K562 (cell line): ENCODE data around the gene VAMP8. TPM values are rescaled to one million over a fixed set of nuclear protein-coding genes. Genes with fewer than 3 reads are reported as not detected.

Experiments used
- ASH1L ChIP-seq: fragments of 450-650 bp; IDR thresholded peaks from 2 replicates; pipeline ENCODE4 v1.6.1; 2018; ENCODE audit warnings: borderline replicate concordance, mild to moderate bottlenecking, low read depth; ENCODE audit not compliant: partially characterized antibody
- ESRRA ChIP-seq: fragments of 450-650 bp; IDR thresholded peaks from 2 replicates; pipeline ENCODE4 v1.6.1; 2014; ENCODE audit warnings: low read depth, mild to moderate bottlenecking, moderate library complexity, borderline replicate concordance
- GTF2E2 ChIP-seq: fragments of 200-800 bp; sonication (Bioruptor generic); IDR thresholded peaks from 2 replicates; pipeline ENCODE4 v1.6.1; 2016; ENCODE audit warnings: missing genetic modification characterization, missing compliant biosample characterization
- RBM39 ChIP-seq: fragments of 200-400 bp; formaldehyde crosslinking; optimal IDR thresholded peaks from 2 replicates; pipeline ENCODE3; 2018; ENCODE audit warnings: low read depth, low read length
- SP2 ChIP-seq: IDR thresholded peaks from 2 replicates; pipeline ENCODE4 v1.6.1; 2011; ENCODE audit warnings: mild to moderate bottlenecking, low read depth, low read length, moderate library complexity; ENCODE audit not compliant: poor library complexity, severe bottlenecking; ENCODE audit errors: extremely low read depth
- ZBTB17 ChIP-seq: fragments of 450-650 bp; formaldehyde crosslinking; IDR thresholded peaks from 2 replicates; pipeline ENCODE4 v1.4.0; 2020; ENCODE audit warnings: mild to moderate bottlenecking
- polyA plus RNA-seq, 8 experiments: library from polyadenylated mRNA; depleted of rRNA in 4 of 8; stranded (reverse) in 5 of 8; unstranded in 3 of 8; fragments of >200 nt; fragmentation: Nextera tagmentation in 2 of 8; fragmentation: Illumina TruSeq in 1 of 8; extraction: Ambion mirVana in 2 of 8; extraction: Trizol in 1 of 8; gene quantifications; 2 replicates each; pipeline versions ENCODE4 v1.2.1 to v1.2.3, GENCODE V29; 2011 to 2014; ENCODE audit warnings: inconsistent platforms in 1 of 8, missing spikeins in 1 of 8
- total RNA-seq, 7 experiments: library from RNA; depleted of rRNA in 6 of 7; stranded (reverse); fragments of >200 nt in 6 of 7; fragmentation: Illumina TruSeq in 2 of 7; extraction: Trizol in 2 of 7; gene quantifications; 2 replicates each; pipeline versions ENCODE4 v1.2.1 to v1.2.3, GENCODE V29; 2011 to 2021; ENCODE audit warnings: low replicate concordance in 1 of 7
- TF ChIP-seq, protein P1 (sequence below): sonication (generic); formaldehyde crosslinking; IDR thresholded peaks from 2 replicates; pipeline ENCODE4 v1.4.0; 2020; ENCODE audit warnings: mild to moderate bottlenecking, missing genetic modification reagents
- TF ChIP-seq, protein P2 (sequence below): fragments of 450-650 bp; IDR thresholded peaks from 2 replicates; pipeline ENCODE4 v1.6.1; 2017; ENCODE audit warnings: antibody characterized with exemption, mild to moderate bottlenecking
- TF ChIP-seq, protein P3 (sequence below): IDR thresholded peaks from 2 replicates; pipeline ENCODE4 v1.6.1; 2012; ENCODE audit warnings: low read depth, low read length, improper control_type of control experiment, borderline replicate concordance
- TF ChIP-seq, protein P4 (sequence below): IDR thresholded peaks from 2 replicates; pipeline ENCODE4 v1.6.1; 2014; ENCODE audit warnings: antibody characterized with exemption
- TF ChIP-seq, protein P5 (sequence below), 2 experiments: IDR thresholded peaks; 2 replicates each; pipeline ENCODE4 v1.6.1; 2011; ENCODE audit warnings: borderline replicate concordance in 1 of 2, control low read depth in 1 of 2, low read depth in 1 of 2, low read length in 1 of 2, mild to moderate bottlenecking in 1 of 2, mixed read lengths in 1 of 2, moderate library complexity in 1 of 2; ENCODE audit not compliant: insufficient read depth in 1 of 2, insufficient read length in 1 of 2, poor library complexity in 1 of 2, severe bottlenecking in 1 of 2; ENCODE audit errors: extremely low read depth in 1 of 2
- TF ChIP-seq, protein P6 (sequence below): fragments of 250-450 bp; sonication (Bioruptor Pico); IDR thresholded peaks from 2 replicates; pipeline ENCODE4 v1.4.0; 2020; ENCODE audit warnings: mild to moderate bottlenecking

The VAMP8 gene
- total and polyA plus RNA-seq, 9 of the 15 experiments (the other 6 are each of a cell fraction or from before 2014, with no cell fraction given): 107 to 571 (median 248) TPM

DNA sequence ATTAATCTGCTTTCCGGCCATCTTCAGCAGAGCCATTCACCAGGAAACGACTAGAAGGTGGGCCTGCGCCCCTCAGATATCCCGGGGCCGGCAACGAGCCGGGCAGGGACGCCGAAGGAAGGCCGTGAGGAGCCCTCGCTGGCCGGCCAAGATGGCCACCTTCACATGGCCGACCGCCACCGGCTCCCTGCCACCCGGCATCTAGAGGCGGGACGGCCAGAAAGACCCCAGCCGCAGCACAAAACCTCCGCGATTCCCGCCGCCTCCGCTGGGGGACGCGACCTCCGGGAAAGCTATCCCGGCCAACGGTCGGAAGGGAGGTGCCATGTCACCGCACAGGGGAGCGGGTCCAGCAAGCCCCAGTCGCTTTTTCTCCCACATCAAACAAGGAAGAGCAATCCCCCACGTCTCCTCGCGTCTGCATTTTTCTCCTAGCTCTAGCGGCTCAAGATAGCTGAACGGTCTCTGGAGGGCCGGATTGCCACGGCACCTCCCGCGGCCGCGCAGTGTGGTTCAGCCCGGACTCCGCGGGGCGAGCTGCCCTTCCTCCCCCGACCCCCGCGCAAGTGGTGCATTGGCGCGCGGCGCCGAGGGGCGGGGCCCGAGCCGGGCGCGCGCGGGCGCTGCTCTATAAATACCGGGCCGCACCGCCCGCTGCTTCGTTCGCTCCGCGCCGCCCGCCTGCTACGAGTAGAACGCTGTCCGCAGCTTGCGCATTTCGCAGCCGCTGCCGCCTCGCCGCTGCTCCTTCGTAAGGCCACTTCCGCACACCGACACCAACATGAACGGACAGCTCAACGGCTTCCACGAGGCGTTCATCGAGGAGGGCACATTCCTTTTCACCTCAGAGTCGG, 38.7 kb upstream of the VAMP8 start, which contains the start of gene MAT2A (continued):
- TF ChIP-seq, protein P1, sequence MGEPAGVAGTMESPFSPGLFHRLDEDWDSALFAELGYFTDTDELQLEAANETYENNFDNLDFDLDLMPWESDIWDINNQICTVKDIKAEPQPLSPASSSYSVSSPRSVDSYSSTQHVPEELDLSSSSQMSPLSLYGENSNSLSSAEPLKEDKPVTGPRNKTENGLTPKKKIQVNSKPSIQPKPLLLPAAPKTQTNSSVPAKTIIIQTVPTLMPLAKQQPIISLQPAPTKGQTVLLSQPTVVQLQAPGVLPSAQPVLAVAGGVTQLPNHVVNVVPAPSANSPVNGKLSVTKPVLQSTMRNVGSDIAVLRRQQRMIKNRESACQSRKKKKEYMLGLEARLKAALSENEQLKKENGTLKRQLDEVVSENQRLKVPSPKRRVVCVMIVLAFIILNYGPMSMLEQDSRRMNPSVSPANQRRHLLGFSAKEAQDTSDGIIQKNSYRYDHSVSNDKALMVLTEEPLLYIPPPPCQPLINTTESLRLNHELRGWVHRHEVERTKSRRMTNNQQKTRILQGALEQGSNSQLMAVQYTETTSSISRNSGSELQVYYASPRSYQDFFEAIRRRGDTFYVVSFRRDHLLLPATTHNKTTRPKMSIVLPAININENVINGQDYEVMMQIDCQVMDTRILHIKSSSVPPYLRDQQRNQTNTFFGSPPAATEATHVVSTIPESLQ (CRISPR knock-in tag): peak; percentile 87
- TF ChIP-seq, protein P2, sequence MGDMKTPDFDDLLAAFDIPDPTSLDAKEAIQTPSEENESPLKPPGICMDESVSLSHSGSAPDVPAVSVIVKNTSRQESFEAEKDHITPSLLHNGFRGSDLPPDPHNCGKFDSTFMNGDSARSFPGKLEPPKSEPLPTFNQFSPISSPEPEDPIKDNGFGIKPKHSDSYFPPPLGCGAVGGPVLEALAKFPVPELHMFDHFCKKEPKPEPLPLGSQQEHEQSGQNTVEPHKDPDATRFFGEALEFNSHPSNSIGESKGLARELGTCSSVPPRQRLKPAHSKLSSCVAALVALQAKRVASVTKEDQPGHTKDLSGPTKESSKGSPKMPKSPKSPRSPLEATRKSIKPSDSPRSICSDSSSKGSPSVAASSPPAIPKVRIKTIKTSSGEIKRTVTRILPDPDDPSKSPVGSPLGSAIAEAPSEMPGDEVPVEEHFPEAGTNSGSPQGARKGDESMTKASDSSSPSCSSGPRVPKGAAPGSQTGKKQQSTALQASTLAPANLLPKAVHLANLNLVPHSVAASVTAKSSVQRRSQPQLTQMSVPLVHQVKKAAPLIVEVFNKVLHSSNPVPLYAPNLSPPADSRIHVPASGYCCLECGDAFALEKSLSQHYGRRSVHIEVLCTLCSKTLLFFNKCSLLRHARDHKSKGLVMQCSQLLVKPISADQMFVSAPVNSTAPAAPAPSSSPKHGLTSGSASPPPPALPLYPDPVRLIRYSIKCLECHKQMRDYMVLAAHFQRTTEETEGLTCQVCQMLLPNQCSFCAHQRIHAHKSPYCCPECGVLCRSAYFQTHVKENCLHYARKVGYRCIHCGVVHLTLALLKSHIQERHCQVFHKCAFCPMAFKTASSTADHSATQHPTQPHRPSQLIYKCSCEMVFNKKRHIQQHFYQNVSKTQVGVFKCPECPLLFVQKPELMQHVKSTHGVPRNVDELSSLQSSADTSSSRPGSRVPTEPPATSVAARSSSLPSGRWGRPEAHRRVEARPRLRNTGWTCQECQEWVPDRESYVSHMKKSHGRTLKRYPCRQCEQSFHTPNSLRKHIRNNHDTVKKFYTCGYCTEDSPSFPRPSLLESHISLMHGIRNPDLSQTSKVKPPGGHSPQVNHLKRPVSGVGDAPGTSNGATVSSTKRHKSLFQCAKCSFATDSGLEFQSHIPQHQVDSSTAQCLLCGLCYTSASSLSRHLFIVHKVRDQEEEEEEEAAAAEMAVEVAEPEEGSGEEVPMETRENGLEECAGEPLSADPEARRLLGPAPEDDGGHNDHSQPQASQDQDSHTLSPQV: peak; percentile 61
- TF ChIP-seq SP2 (no peak), GTF2E2 (peak; percentile 98), ESRRA (peak; percentile 77; the same call in 1 of the 2 replicates), RBM39 (peak; percentile 60), ASH1L (peak; percentile 82), ZBTB17 (peak; percentile 19; the same call in 1 of the 2 replicates)
- TF ChIP-seq, protein P3, sequence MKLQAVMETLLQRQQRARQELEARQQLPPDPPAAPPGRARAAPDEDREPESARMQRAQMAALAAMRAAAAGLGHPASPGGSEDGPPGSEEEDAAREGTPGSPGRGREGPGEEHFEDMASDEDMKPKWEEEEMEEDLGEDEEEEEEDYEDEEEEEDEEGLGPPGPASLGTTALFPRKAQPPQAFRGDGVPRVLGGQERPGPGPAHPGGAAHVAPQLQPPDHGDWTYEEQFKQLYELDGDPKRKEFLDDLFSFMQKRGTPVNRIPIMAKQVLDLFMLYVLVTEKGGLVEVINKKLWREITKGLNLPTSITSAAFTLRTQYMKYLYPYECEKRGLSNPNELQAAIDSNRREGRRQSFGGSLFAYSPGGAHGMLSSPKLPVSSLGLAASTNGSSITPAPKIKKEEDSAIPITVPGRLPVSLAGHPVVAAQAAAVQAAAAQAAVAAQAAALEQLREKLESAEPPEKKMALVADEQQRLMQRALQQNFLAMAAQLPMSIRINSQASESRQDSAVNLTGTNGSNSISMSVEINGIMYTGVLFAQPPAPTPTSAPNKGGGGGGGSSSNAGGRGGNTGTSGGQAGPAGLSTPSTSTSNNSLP: no peak
- TF ChIP-seq, protein P4, sequence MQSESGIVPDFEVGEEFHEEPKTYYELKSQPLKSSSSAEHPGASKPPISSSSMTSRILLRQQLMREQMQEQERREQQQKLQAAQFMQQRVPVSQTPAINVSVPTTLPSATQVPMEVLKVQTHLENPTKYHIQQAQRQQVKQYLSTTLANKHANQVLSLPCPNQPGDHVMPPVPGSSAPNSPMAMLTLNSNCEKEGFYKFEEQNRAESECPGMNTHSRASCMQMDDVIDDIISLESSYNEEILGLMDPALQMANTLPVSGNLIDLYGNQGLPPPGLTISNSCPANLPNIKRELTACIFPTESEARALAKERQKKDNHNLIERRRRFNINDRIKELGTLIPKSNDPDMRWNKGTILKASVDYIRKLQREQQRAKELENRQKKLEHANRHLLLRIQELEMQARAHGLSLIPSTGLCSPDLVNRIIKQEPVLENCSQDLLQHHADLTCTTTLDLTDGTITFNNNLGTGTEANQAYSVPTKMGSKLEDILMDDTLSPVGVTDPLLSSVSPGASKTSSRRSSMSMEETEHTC: peak; percentile 24; the same call in 1 of the 2 replicates
- TF ChIP-seq, protein P5, sequence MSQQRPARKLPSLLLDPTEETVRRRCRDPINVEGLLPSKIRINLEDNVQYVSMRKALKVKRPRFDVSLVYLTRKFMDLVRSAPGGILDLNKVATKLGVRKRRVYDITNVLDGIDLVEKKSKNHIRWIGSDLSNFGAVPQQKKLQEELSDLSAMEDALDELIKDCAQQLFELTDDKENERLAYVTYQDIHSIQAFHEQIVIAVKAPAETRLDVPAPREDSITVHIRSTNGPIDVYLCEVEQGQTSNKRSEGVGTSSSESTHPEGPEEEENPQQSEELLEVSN (IDR thresholded peaks at IDR 0.05; ENCODE audit: borderline replicate concordance in 1 of 2, extremely low read depth in 1 of 2, insufficient read depth in 1 of 2, insufficient read length in 1 of 2, low read depth in 1 of 2, low read length in 1 of 2, poor library complexity in 1 of 2, severe bottlenecking in 1 of 2): peak; percentile 66 to 80
- TF ChIP-seq, protein P6, sequence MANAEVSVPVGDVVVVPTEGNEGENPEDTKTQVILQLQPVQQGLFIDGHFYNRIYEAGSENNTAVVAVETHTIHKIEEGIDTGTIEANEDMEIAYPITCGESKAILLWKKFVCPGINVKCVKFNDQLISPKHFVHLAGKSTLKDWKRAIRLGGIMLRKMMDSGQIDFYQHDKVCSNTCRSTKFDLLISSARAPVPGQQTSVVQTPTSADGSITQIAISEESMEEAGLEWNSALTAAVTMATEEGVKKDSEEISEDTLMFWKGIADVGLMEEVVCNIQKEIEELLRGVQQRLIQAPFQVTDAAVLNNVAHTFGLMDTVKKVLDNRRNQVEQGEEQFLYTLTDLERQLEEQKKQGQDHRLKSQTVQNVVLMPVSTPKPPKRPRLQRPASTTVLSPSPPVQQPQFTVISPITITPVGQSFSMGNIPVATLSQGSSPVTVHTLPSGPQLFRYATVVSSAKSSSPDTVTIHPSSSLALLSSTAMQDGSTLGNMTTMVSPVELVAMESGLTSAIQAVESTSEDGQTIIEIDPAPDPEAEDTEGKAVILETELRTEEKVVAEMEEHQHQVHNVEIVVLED (CRISPR knock-in tag): no peak; the same call in 1 of the 2 replicates
